Suppressor macrophage (primary cell): Measurements from ENCODE around the gene DGKZ.

Experiments used
- DNase-seq, 4 experiments: peaks; one replicate each; pipeline ENCODE4 v3.0.0-alpha.2; 2020 to 2022

The DGKZ gene

DNA sequence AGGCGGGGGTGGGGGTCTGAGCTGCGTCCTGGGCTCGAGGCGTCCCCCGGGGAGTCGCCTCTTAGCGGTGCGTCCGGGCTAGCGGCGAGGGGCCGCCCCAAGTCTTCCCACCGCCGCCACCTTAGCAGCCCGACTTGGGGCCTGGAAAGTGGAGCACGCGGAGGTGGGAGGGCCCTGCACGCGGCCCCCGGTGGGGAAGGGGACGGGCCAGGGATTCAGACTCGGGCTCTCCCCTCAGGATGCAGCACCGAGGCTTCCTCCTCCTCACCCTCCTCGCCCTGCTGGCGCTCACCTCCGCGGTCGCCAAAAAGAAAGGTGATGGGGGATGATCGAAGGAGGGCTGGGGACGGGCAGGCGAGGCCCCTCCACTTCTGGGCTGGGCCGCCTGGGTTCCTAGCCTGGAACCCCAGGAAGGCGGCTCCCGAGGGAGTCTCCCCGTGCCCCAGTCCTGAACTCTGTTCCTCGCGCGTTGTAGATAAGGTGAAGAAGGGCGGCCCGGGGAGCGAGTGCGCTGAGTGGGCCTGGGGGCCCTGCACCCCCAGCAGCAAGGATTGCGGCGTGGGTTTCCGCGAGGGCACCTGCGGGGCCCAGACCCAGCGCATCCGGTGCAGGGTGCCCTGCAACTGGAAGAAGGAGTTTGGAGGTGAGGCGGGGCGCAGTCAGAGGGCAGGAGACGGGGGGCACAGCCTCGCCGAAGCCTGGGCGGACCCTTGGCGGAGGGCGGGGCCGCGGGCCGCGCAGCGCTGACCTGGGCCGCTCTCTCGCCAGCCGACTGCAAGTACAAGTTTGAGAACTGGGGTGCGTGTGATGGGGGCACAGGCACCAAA, 34.8 kb downstream of the DGKZ start:
- DNase-seq: peak in 1 of 4 experiments; percentile 36

DNA sequence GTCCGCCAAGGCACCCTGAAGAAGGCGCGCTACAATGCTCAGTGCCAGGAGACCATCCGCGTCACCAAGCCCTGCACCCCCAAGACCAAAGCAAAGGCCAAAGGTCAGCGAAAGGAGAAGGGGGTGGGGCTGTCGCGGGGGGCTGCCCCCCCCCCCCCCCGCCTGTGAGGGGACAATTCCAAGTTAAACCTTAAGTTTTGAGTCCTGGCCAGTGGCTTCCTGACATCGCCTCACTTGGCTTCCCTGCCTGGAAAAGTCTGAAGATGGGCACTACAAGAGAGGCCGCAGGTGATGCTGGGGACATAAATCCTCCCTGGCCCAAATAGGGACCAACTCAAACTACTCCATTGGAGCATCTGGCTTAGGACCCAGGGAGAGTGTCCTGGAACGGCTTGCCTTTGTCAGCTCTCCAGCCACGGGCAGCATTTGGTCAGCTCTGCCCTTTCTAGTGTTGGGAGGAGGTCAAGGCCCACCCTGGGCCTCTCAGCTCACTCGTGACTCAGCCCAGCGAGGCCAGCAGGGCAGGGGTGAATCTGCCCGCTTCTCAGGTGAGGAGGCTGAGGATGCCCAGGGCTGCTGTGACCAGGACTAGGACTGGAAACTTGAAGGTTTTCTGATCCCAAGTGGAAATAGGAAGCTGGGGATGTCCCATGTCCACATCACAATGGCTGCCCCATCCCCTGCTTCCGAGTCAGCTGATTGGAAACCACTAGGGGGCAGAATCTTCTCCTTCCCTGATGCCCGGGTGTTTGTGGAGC, 35.6 kb downstream of the DGKZ start:
- DNase-seq: peak in 3 of 4 experiments; percentile 52 to 67 (median 55)

DNA sequence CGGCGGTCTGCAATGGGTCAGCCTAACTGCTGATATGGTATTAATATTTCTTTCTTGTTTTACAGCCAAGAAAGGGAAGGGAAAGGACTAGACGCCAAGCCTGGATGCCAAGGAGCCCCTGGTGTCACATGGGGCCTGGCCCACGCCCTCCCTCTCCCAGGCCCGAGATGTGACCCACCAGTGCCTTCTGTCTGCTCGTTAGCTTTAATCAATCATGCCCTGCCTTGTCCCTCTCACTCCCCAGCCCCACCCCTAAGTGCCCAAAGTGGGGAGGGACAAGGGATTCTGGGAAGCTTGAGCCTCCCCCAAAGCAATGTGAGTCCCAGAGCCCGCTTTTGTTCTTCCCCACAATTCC, 36.1 kb downstream of the DGKZ start:
- no peak for DNase-seq

DNA sequence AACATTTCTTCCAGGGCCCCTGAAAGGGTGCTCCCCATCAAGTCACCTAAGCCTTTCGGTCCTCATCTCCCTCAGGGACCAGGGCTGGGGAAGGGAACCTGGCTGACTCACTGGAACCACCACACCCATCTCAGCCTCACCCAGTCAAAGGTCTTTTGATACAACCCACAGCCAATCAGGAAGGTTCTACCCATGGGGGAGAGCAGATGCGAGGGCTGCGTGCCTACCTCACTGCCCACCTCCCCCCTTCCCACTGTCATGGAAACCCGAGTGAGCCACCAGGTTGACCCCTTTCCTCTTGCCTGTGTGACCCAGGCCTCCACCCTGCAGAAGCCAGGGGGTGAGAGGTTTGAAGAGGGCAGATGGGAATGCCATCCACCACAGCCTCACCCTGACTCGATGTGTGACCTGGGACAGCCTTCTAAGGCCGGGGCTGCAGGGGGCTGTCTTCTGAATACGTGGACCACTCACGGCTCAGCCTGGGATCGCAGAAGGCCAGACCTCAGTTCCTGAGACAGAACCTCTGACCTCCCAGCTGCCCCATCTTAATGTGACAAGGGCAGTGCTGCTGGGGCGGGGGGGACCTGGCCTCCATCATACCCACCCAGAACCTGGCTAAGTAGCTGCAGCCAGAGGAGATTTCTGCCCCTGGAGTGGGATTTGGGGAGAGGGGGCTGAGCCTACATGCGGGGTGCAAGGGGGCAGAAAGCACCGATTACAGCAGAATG, 36.9 kb downstream of the DGKZ start:
- no peak for DNase-seq

DNA sequence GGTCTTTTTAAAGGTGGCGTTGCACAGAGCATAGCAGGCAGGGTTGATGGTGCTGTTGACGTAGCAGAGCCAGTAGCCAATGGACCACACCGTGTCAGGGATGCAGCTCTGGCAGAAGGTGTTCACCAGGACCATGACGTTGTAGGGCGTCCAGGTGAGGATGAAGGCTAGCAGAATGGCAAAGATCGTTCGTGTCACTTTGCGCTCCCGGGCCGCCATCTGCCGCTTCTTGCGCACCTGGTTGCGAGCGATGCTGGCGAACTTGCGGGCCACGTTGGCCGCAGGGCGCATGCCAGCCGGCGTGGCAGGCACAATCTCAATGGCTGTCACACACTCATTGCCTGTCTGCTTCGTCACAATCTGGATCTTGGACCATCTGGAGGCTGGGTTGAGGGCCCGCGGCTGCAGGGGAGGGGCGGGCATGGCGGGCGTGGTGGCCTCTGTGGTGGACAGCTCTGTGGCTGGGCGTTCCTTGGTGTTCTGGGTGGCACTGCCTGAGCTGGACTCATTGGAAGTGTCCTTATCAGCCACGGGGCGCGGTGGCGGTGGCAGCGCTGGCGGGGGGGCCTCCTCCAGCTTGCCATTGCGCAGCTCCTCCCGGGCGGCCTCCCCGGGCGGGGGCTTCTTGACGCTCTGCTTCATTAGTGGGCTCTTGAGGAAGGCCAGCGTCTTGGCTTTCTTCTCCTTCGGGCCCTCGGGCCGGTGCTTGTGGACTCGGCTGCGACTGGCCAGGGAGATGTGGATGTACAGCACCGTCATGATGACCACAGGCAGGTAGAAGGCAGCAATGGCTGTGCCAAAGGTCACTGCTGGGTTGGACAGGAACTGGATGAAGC, 38.1 kb downstream of the DGKZ start:
- DNase-seq: no peak

DNA sequence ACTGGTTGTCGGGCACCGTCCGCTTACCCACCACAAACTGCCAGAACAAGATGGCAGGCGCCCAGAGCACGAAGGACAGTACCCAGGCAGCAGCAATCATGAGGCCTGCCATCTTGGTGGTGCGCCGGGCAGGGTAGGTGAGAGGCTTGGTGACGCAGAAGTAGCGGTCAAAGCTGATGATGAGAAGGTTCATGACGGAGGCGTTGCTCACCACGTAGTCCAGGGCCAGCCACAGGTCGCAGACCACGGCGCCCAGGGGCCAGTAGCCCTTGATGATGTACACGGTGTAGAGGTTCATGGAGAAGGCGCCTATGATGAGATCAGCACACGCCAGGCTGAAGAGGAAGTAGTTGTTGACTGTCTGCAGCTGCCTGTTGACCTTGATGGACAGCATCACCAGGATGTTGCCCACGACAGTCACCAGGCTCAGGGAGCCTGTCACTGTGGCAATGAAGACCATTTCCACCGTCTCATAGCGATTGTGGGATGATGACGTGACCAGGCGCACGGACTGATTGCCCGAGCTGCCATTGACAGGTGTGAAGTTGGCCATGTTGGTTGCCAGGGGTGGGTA, 38.8 kb downstream of the DGKZ start:
- peak in 3 of 4 experiments; percentile 57 to 78 (median 59) for DNase-seq

DNA sequence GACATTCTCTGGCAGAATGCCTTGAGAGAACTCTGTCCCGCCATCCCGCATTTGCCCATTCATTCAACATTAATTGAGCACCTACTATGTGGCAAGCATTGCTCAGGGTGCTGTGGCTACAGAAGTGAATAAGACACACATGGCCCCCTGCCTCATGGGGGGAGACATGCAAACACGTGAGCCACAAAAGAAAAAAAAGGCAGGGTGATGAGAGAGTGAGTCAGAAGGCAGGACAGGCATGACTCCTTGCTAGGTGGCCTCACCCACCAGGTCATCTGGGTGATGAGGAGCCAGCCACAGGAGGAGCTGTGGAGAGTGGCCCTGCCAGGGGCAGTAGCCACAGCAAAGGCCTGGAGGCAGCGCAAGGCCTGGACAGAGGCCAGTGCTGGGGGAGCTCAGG, 39.4 kb downstream of the DGKZ start:
- DNase-seq: peak in 2 of 4 experiments; percentile 49 to 70

DNA sequence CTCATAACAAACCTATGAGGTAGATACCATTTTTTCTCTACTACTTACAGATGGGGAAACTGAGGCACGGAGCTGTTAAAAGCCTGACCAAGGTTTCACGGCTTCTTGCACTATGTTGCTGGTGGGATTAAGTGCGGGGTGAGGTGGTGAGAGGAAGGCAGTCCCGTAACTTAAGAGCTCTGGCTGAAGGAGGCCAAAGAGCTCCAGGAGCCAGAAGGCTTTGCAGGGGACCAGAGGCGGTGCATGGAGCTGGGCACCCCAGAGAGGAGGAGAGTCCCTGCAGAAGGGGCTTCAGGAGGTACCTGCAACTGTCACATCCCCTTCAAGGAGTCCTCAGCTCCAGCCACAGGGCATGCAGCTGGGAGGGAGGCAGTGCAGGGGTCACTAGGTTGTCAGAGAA, 40.2 kb downstream of the DGKZ start:
- DNase-seq: no peak

DNA sequence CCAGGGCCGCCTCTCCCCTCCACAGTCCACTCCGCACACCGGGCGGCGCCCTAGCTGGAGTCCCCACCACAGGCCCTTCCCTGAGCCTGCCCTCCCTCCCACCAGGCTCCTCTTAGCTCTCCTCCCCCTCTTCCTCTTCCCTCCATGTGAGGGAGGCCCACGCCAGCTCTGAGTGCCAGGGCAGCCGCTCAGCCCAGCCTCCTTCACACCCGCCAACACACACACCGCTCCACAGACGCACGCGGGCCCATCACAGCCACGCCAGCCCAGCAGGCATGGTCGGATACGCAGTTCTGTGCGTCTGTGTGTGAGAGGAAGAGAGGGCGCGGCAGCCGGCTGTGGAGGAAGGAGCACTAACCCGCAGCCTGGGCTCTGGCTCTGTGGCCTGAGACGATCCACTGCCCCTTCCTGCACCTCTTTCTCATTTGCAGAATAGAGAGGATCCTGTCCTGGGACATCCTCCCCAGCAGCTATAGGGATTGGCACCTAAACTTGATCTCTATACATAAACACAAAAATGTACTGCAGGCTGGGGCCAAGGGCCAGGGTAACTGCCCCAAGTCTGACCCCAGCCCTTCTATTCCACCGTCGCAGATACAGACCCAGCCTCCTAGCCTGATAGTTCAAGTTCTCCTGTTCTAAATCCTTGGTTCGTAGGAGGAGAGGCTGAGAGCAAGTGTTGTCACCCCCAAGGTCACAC, 40.8 kb downstream of the DGKZ start:
- DNase-seq: peak; percentile 78 to 90 (median 86)

DNA sequence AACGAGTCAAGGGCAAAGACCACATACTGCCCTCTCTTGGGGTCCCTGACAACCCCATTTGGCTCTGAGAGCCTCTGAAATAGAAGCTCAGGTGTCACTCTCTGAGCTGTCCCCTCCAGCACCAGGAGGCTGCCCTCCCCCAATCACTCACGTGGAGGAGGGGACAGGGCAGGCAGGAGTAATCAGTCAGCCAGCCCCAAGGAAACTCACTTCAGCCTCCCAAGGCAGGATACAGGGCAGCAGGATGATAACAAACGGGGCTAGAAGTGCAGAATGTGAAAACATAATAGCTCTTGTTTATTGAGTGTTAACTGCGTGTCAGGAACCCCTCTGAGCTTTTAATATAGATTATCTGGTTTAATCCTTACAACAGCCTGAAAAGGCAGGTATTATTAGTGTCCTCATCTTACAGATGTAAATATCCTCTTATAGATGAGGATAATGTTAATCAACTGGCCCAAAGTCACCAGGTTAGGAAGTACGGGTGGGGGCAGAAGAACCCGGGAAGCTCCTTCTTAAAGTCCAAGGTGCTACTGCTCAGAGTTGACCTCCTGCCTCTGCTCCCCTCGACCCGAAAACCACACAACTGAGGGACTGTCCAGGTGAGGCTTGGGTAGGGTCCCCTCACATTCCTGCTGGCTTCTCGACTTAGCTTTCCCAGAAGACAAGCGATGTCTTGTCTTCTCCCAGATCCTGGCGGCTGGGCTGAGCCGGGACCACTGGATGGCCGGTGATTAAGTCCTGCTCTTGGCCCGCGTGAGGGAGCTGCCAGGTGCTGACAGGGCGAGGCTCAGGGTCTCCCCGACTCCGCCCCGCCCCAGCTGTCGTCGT, 41.6 kb downstream of the DGKZ start:
- DNase-seq: no peak

DNA sequence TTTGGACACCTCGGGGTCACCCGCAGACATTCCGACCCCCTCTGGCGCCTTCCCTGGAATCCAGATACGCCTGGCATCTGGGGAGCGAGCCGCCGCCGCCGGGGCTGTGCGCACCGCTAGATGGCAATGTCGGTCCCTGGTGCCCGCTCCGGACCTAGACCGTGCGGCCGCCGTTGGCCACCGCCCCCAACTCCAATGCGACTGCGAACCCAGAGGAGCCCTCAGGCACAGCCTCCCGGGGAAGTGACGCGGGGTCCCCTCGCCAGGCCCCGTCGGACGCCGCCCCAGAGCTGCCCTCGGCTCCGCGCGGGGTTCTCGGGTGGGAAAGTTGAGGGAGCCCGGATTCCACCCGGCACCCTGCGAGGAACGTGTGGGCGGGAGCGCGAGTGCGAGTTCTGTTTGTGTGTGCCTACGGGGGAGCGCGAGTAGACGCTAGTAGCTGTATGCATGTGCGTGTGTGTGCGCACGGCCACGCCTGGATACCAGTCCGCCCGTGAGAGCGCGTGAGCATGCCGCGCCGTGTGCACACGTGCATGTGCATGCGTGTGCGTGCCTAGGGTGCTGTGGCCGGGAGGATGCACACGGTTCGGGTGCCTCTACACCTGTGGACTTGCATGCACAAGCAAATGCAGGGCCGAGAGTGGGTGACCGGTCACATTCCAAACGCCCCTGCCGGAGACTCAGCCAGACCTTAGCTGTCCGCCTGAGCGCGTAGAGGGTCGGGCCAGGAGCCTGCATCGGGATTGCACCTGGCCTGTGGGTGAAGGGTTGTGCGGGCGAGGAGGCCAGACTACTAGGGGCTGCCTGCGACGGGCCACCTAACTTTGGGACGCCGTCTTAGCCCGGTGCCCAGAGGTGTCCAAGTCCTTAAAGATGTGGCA, 42.4 kb downstream of the DGKZ start:
- peak; percentile 81 to 92 (median 84) for DNase-seq

DNA sequence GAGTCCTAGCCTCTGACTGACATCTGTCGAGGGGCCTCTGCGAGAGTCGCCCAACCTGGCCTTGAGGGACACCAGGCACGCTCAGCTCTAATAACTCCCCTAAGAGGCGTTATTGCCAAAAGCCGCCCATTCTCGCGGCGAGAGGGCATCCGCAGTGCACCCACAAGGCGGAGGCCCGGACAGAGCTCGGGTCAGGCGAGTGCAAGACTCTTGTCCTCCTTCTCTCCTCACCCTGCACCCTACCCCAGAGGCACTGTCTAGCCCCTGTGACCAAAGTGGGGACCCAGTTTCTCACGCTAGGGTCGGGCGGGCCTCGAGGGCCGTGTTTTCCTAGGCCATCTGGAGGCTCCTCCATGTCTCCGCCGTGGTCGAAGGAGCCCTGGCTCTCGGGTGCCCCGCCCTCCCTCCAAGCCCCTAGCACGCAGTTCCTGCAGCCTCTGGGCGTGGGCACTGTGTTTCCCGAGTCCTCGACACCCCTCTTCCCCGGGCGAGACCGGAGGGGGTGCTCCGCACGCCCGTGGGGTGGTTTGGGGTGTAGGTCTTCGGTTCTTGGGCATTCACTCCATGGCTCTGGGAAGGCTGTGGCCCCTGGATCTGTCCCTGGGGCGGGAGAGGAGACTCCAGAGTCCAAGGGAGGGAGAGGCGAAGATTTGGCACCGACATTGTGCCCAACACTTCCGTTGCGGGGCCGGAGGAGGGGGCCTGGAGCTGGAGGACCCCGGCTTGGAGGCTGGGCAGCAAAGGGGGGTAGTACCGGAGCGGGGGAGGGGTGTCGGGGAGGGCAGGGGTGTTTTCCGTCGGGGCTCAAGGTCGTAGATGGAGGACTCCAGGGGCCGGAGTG, 43.3 kb downstream of the DGKZ start:
- DNase-seq: peak in 1 of 4 experiments; percentile 35

DNA sequence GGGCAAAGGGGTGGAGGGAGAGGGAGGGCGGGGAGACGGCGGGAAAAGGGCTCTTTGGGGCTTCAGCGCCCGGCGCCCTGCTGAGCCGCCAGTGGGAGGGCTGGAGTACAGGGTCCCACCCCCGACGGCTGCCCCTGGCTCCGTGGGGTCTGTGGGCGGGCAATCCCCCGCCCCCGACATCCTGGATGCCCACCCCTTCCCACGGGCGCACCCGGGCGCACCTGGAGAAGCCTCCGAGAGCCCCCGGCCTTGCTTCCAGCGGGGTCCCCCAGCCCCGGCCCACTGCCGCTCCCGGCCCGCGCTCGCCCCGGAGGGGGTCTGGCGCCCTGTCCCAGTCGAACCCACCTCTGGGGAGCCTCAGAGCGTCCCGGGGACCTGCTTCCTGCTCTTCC, 43.9 kb downstream of the DGKZ start:
- no peak for DNase-seq

DNA sequence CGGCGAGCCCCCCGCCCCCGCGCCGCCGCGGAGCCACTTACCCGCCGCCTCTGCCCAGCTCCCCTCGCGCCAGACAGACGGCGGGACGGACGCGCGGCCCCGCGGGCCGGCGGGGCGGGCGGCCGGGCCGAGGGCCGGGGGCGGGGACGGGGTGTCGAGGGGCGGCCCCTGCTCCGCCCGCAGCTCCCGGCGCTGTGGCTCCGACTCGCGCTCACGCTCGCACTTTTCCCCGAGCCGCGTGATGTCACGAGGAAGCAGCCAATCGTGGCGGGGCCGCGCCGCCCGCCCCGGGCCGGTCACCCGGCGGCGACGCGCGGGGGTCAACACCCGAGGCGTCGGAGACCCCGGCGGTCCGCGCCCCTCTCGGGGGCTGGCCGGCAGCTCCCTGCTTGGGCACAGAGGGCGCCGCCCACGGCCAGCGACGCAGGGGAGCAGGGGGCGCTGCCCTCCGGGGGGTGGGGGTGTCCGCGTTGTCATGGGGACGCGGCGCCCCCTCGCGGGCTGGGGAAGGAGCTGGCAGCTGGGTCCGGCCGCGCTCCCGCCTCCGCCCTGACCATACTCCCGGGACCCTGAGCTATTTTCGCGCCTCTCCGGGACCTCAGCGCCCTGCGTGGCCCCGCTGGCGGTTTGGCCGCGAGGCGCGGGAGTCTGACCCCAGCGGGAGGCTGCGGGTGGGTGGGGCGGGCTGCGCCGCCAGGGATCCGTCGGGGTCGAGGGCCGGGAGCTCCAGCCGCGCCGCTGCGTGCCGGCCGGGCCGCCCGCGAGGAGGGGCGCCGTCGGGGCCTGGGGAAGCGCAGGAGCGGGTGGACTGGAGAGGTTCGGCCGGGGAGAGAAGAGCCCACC, 44.5 kb downstream of the DGKZ start, which contains the start of gene CHRM4:
TSS of gene CHRM4 (minus strand) at position 199 of the 843 bp plus-strand sequence. CDS start 5,219 bp downstream, outside the sequence.
- DNase-seq: peak; percentile 49 to 76 (median 61)

DNA sequence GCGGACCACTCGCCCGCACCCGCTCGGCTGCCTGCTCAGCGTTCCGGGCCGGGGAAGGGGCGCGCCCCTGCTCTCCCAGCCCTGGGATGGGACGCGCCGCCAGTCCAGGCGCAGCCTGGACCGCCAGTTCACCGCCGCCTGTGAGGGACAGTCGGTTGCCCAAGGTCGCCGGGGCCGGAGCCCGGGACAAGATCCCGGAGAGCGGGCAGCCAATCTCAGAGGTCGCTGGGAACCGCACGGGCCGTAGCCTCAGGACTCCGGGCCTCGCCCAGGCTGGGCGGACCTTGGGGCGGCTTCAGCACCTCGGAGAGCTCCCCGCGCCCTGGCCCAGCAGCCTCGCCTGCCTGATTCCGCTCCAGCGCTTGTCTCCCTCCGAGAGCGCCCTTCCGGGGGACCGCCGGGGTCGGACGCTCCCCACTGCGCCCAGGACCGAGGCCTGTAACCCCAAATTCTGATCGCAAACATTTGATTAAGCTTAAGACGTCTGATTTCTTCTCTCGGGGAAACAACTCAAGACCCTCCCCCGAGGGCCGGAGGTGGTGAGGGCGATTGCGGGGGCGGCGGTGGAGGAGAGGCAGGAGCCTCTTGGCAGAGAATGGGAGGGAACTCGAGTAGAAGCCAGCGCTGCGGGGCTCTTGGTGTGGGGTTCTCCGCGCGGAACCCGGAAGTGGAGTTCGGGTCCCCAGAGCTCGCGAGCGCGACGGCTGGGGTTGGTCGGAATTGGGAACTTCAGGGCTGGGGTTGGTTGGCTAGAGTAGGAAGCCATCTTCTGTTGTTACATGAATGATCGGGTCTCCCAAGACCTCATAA, 45.4 kb downstream of the DGKZ start:
- peak; percentile 88 to 95 (median 94) for DNase-seq

DNA sequence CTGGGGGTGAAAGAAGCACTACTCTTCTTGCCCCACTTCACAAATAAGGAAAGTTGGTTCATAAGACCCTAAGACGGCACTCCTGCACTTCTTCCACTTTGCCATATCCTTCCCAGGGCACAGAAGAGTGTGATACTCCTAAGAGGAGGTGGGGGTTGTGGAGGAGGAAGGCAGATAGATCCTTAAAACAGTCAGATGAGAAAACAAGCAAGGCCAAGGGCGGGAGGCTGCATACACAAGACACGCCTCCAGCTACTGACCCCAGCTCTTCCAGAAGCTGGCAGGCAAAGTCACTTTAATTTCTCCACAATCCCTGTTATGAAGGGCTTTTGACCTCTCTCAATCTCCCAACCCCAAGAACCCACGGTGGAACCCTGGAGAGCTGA, 46.0 kb downstream of the DGKZ start:
- DNase-seq: no peak
